RWPE2 (cell line): Measurements from ENCODE around the gene PPP1R8.

Experiments
- ATAC-seq: fragments of 200-7000 bp; cut with Tn5 transposase; 3 replicates; pipeline ENCODE4 v1.9.1; 2021; ENCODE audit warnings: low read depth
- DNase-seq: peaks from one replicate; pipeline ENCODE4 v3.0.0-alpha.2; 2020; ENCODE audit warnings: low spot score
- H3K27ac ChIP-seq: fragments of 450-650 bp; 2 replicates; pipeline ENCODE4 v1.5.1; 2017; ENCODE audit warnings: mild to moderate bottlenecking; ENCODE audit not compliant: poor library complexity, severe bottlenecking
- H3K27me3 ChIP-seq: fragments of 250-450 bp; sonication (Bioruptor Pico); 2 replicates; pipeline ENCODE4 v1.5.1; 2021; ENCODE audit warnings: mild to moderate bottlenecking, moderate library complexity; ENCODE audit not compliant: insufficient read depth, poor library complexity, severe bottlenecking
- H3K36me3 ChIP-seq: fragments of 250-450 bp; sonication (Bioruptor Pico); 2 replicates; pipeline ENCODE4 v1.5.1; 2020; ENCODE audit warnings: low read depth, mild to moderate bottlenecking, moderate library complexity
- H3K4me1 ChIP-seq: fragments of 250-450 bp; sonication (Bioruptor Pico); 2 replicates; pipeline ENCODE4 v1.5.1; 2021; ENCODE audit warnings: mild to moderate bottlenecking, moderate library complexity; ENCODE audit not compliant: insufficient read depth, poor library complexity, severe bottlenecking
- H3K4me3 ChIP-seq: fragments of 250-450 bp; sonication (Bioruptor Pico); 2 replicates; pipeline ENCODE4 v1.5.1; 2021; ENCODE audit warnings: mild to moderate bottlenecking, moderate library complexity; ENCODE audit not compliant: severe bottlenecking
- H3K9me3 ChIP-seq: fragments of 250-450 bp; sonication (Bioruptor Pico); 2 replicates; pipeline ENCODE4 v1.5.1; 2021; ENCODE audit warnings: mild to moderate bottlenecking, moderate library complexity; ENCODE audit not compliant: severe bottlenecking
- TF ChIP-seq, protein P1 (sequence below): fragments of 450-650 bp; IDR thresholded peaks from one replicate; pipeline ENCODE4 v1.5.1; 2017; ENCODE audit warnings: mild to moderate bottlenecking, moderate library complexity; ENCODE audit not compliant: poor library complexity, severe bottlenecking

The PPP1R8 gene

GRCh38 chr1:27876341-27877114 lies 45.9 kb downstream of the PPP1R8 start:
- ATAC-seq (no peak), DNase-seq (no peak)
- no peaks in the 10 kb centered on the region for H3K36me3 ChIP-seq
- no peaks in the 10 kb centered on the region for H3K27me3 ChIP-seq
- no peak overlapping the region for H3K4me3 ChIP-seq
- H3K27ac ChIP-seq = no peak overlapping the region
- TF ChIP-seq, protein P1, sequence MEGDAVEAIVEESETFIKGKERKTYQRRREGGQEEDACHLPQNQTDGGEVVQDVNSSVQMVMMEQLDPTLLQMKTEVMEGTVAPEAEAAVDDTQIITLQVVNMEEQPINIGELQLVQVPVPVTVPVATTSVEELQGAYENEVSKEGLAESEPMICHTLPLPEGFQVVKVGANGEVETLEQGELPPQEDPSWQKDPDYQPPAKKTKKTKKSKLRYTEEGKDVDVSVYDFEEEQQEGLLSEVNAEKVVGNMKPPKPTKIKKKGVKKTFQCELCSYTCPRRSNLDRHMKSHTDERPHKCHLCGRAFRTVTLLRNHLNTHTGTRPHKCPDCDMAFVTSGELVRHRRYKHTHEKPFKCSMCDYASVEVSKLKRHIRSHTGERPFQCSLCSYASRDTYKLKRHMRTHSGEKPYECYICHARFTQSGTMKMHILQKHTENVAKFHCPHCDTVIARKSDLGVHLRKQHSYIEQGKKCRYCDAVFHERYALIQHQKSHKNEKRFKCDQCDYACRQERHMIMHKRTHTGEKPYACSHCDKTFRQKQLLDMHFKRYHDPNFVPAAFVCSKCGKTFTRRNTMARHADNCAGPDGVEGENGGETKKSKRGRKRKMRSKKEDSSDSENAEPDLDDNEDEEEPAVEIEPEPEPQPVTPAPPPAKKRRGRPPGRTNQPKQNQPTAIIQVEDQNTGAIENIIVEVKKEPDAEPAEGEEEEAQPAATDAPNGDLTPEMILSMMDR = no peak
- H3K9me3 ChIP-seq = no peaks in the 10 kb centered on the region
- H3K4me1 ChIP-seq = peaks cover 8% of the 10 kb centered on the region

DNA sequence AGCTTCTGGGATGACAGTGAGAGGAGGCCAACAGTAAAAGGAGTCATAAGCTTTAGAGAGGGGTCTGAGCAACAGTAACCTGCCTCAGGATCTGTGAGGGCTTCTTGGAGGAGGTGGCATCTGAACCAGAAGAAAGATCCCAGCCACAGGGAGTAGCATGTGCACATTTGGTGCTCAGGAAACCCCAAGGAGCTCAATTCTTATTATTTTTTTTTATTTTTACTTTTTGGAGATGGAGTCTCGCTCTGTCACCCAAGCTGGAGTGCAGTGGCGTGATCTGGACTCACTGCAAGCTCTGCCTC lies 46.5 kb downstream of the PPP1R8 start:
- TF ChIP-seq, protein P1 = no peak
- Histone ChIP-seq H3K9me3 (no peaks in the 10 kb centered on the region), H3K4me1 (peaks cover 8% of the 10 kb centered on the region), H3K36me3 (no peaks in the 10 kb centered on the region), H3K27ac (no peak overlapping the region), H3K4me3 (no peak overlapping the region), H3K27me3 (no peaks in the 10 kb centered on the region)
- ATAC-seq = no peak
- DNase-seq = no peak

DNA sequence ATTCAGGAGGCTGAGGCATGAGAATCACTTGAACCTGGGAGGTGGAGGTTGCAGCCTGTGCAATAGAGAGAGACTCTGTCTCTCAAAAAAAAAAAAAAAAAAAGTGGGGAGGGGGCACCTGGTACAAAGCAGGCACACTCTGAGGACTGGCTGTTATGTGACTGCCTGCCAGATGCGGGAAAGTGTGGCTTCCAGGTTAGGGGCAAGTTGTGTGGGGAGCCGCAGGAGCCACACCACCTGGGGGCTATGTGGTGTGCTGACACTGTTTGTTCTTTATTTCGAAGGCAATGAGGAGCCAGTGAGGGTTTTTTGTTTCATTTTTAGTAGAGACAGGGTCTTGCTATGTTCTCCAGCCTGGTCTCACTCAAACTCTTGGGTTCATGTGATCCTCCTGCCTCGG lies 47.5 kb downstream of the PPP1R8 start:
- Histone ChIP-seq H3K27ac (no peak overlapping the region), H3K36me3 (no peaks in the 10 kb centered on the region), H3K9me3 (no peaks in the 10 kb centered on the region), H3K4me3 (no peak overlapping the region), H3K27me3 (no peaks in the 10 kb centered on the region), H3K4me1 (peaks cover 8% of the 10 kb centered on the region)
- ATAC-seq (no peak), DNase-seq (no peak)
- TF ChIP-seq, protein P1 = no peak

DNA sequence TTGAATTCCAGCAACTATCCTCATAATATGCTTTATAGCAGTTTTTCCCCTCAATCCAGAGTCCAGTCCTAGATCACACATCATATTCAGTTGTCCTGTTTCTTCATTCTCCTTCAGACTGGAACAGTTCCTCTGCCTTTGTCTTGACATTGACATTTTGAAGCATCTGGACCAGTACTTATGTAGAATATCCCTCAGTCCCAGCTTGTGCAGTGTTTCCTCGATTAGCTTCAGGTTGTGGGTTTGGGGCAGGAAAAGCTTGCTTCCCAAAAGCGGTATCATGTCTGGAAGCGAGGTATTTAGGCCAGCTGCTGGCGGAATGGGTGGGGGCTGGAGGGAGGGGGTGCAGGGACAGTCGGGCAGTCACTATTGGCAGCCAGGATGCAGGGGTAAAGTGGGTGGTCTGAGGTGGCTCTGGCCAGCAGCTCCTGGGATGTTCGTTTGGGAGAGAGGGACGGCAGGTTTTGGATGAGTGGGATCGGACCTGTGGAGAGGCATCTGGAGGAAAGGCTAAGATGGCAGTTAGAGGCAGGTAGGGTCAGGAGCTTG lies 48.3 kb downstream of the PPP1R8 start:
- no peaks in the 10 kb centered on the region for H3K27me3 ChIP-seq
- TF ChIP-seq, protein P1 = no peak
- H3K4me1 ChIP-seq = peaks cover 8% of the 10 kb centered on the region
- H3K9me3 ChIP-seq = no peaks in the 10 kb centered on the region
- no peak for ATAC-seq
- no peak overlapping the region for H3K4me3 ChIP-seq
- DNase-seq = no peak
- no peaks in the 10 kb centered on the region for H3K36me3 ChIP-seq
- no peak overlapping the region for H3K27ac ChIP-seq
